PFSK-1 (cell line): ENCODE results near the gene ZC3H13. TPM values are rescaled to one million over a fixed set of nuclear protein-coding genes. Genes with fewer than 3 reads are reported as not detected.

ENCODE experiments used
- FOXP2 ChIP-seq: optimal IDR thresholded peaks from 2 replicates; pipeline ENCODE3; 2011; ENCODE audit warnings: borderline replicate concordance, control low read depth, inconsistent platforms; ENCODE audit not compliant: insufficient read depth; ENCODE audit errors: extremely low read length, extremely low read depth
- POLR2AphosphoS5 ChIP-seq: IDR thresholded peaks from 2 replicates; pipeline ENCODE4 v1.6.1; 2012; ENCODE audit warnings: low read depth, mild to moderate bottlenecking, control low read depth, low read length, moderate library complexity
- REST ChIP-seq, 2 experiments: IDR thresholded peaks; 2 replicates each; pipeline versions ENCODE4 v1.6.1 to v1.8.0; 2011 to 2012; ENCODE audit warnings: low read depth in 2 of 2, low read length in 2 of 2, control low read depth in 1 of 2, inconsistent platforms in 1 of 2, mild to moderate bottlenecking in 1 of 2, moderate library complexity in 1 of 2; ENCODE audit not compliant: insufficient read depth in 1 of 2
- SIN3A ChIP-seq: IDR thresholded peaks from 2 replicates; pipeline ENCODE4 v1.6.1; 2012; ENCODE audit warnings: mild to moderate bottlenecking, low read length, moderate library complexity, borderline replicate concordance; ENCODE audit not compliant: insufficient read depth
- TAF1 ChIP-seq: IDR thresholded peaks from 2 replicates; pipeline ENCODE4 v1.6.1; 2012; ENCODE audit warnings: low read length, control low read depth, borderline replicate concordance; ENCODE audit not compliant: insufficient read depth
- polyA plus RNA-seq: library from polyadenylated mRNA; unstranded; fragments of >200 nt; gene quantifications from one replicate; pipeline ENCODE4 v1.2.1, GENCODE V29; 2012; ENCODE audit warnings: low read depth, missing spikeins; ENCODE audit not compliant: insufficient read length

Gene ZC3H13
- 5.6 TPM for polyA plus RNA-seq

GRCh38 chr13:46052319-46053161 lies at the start of gene ZC3H13:
Gene ZC3H13, minus strand, starts transcription at chr13:46052746. Its CDS starts 7,239 bp downstream, at chr13:46045507.
- TF ChIP-seq REST (IDR thresholded peaks at IDR 0.05; ENCODE audit: insufficient read depth in 1 of 2, low read depth in 2 of 2, low read length in 2 of 2) (no peak), SIN3A (no peak), POLR2AphosphoS5 (peak; percentile 65), FOXP2 (no peak), TAF1 (peak; percentile 79; the same call in 1 of the 2 replicates)

- TF ChIP-seq POLR2AphosphoS5 (no peak), SIN3A (no peak)
Observed at GRCh38 chr13:46102255-46102605, 49.7 kb upstream of the ZC3H13 start.

- TF ChIP-seq POLR2AphosphoS5 = no peak
- no peak for TF ChIP-seq FOXP2
Observed at GRCh38 chr13:46101484-46102254, 49.1 kb upstream of the ZC3H13 start.

- TF ChIP-seq SIN3A = no peak
- TF ChIP-seq FOXP2 = no peak
- TF ChIP-seq REST (IDR thresholded peaks at IDR 0.05; ENCODE audit: insufficient read depth in 1 of 2, low read depth in 2 of 2, low read length in 2 of 2) = no peak
- no peak for TF ChIP-seq POLR2AphosphoS5
- no peak for TF ChIP-seq TAF1
Observed at GRCh38 chr13:46101002-46101401, 48.5 kb upstream of the ZC3H13 start.

GRCh38 chr13:46100191-46100815 lies 47.8 kb upstream of the ZC3H13 start:
- TF ChIP-seq REST (IDR thresholded peaks at IDR 0.05; ENCODE audit: insufficient read depth in 1 of 2, low read depth in 2 of 2, low read length in 2 of 2) (no peak), POLR2AphosphoS5 (no peak), SIN3A (no peak), FOXP2 (no peak), TAF1 (no peak)

- TF ChIP-seq SIN3A (no peak), FOXP2 (no peak), TAF1 (no peak)
Observed at GRCh38 chr13:46097663-46098062, 45.1 kb upstream of the ZC3H13 start.
